ENCODE results near the gene TFEB.

The TFEB gene

GRCh38 chr6:41741625-41742490, 6.5 kb upstream of the TFEB start:
- intact Hi-C loops (cut with DNase I) = no loop called here
- DNase-seq = peak in 2 of 10 donors; percentile 50 to 79

DNA sequence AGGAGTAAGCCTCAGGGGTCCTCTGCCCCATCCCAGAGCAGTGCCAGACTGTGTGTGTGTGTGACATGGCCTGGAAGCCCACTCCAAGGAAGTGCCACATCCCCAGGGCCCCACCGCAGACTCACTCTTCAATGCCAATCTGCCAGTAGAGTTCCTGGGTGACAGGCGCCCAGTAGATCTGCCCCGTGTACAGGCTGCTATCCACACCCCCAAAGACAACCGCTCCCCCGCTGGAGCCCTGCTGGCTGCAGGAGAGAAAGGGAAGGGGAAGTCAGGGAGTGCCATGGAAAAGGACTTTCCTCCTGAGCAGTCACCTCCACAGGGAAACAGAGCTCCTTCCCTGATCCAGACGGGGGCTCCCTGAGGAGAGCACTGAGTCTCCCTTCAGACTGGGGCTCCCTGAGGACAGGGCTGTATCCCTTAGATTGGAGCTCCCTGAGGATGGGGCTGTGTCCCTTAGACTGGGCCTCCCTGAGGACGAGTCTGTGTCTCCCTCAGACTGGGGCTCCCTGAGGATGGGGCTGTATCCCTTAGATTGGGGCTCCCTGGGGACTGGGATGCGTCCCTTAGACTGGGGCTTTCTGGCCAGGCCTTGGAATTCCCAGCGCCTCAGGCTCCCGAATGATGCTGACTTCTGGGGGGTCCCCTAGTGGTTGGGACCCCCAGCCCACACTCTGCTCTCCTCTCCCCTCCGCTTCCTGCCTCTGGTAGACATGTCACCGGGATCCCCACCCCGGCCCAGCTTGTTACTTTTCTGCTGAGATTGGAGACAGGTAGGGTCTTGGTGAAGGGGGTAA, 5.2 kb upstream of the TFEB start:
- intact Hi-C loops (cut with DNase I) = no loop called here
- peak in 2 of 10 donors; percentile 35 to 71 for DNase-seq

DNA sequence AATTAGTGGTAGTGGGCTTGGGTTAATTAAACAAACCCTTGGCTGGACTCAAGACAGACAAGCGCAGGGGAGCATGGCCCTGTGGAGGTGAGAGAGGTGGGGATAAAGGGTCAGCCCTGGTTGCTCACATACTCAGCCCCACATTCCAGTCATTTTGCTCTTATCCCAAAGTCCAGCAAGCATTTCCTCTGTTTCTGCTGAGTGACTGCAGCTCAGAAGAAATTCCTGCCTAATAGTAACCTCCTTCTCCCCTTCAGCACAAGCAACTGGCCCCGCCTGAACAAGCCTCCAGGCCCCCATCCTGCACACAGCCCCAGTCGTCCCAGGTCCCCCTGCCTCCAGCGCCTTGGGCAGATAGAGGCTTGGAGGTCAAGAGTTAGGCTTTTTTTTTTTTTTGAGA, 3.6 kb upstream of the TFEB start:
- intact Hi-C loops (cut with DNase I) = loop anchor here (5.0 kb wide), 1 partner anchor 38 kb away; the partner anchor contains the start of gene FRS3
- peak in 1 of 10 donors; percentile 60 for DNase-seq

- intact Hi-C loops (cut with DNase I) = loop anchor here (5.0 kb wide), 1 partner anchor 40 kb away; the partner anchor contains the start of gene FRS3
- peak in 3 of 10 donors; percentile 9 to 61 (median 24) for DNase-seq
Observed at GRCh38 chr6:41737591-41738130, 2.3 kb upstream of the TFEB start.

DNA sequence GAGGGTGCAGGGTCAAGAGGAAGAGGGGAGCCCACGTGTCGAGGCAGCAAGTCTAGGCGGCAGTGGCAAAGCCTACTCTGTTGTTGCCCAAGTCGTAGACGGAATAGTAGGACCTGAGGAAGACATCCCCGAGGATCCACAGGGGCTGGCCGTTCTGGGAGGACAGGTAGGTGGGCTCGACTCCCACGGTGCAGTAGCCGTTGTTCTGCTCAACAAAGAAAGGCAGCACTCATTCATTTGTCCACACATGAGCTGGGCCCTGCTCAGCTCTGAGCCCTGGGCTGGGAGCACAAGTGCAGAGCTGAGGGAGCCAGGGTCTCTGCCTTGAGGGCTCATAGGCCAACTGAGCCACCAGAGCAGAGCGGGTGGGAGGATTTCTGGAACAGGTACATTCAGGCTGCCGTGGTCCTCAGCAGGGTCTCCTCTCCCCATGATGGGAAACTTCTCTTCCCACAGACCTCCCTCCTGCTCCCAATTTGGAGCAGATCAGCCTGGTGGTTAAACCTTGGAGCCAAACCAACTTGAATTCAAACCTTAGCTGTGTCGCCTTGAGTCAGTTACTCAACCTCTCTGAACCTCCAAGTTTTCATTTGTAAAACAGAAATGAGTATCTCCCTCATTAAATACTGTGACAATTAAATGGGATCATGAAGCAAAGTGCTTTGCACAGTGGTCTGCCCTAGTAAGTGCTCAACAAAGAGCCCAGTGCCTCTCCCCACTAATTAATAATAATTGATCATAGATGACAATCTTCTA, 1.6 kb upstream of the TFEB start:
- intact Hi-C loops (cut with DNase I) = loop anchor here (5.0 kb wide), 1 partner anchor 40 kb away; the partner anchor contains the start of gene FRS3
- DNase-seq = peak in 3 of 10 donors; percentile 39 to 66 (median 60)

DNA sequence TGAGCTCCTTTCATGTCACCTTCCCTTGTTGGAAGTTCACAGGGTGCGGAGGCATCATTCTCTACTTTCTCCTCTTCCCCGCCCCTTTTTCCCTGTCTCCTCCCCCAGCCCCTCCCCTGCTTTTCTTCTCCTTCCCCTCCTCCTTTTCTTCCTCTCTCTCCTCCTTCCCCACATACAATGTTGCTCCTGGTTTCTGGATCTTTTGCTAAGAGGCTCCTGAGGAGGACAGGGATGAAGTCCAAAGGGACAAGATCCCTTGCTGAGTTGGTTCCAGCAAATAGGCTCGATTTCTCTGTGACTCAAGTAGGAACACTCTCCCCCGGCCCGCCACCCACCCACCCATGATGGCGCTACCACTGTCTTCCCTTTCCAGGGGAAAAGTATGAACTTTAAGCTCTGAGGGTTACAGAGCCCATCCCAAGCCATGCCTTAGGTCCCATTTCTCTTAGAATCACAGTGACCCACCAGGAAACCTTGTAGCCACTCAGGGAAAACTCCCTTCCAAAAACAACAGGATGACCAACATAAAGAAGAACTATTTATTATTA, 852 bp upstream of the TFEB start:
- peak in 1 of 10 donors; percentile 7 for DNase-seq
- intact Hi-C loops (cut with DNase I) = loop anchor here (5.0 kb wide), 1 partner anchor 41 kb away; the partner anchor contains the start of gene FRS3

DNA sequence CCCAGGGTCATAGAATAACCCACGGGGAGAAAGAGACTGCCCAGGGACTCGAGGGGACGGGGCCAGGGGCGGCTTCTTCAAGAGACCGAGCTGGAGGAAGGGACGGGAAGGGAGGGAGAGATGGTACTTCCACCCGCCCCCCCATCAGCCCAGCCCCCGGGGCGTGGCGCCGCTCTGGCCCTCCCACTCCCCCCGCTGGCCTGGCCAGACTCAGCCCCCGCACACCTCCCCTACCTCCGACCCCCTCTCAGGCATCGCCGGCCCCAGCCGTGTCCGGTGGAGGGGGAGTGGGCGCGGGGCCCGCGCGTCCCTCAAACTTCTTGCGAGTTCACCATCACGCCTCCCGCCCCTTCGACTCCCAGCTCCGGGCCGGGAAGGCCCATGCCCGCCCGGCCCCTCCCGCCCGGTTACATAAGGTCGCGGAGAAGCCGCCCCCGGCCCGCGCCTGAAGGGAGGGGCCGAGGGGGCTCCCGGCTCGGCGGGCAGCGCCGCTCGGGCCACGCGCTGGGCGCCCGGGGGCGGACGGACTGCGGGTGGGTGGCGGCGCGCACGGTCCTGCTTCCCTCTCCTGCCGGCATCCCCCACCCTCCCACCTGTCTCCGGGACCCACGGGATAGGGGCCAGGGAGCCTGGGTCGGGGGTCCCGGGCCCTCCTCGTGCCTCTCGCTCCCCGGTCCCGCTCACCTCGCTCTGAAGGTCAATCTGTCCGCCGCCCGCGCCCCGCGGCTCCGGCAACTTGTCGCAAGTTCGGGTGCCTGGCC, 562 bp downstream of the TFEB start:
- DNase-seq = peak; percentile 74 to 97 (median 82)
- intact Hi-C loops (cut with DNase I) = loop anchor here (1.0 to 5.0 kb wide), 3 partner anchors 29 to 52 kb away; partner anchors contain the start of gene FRS3

- DNase-seq = peak; percentile 70 to 98 (median 82)
- intact Hi-C loops (cut with DNase I) = loop anchor here (2.0 kb wide), 1 partner anchor 51 kb away; no protein-coding TSS in a partner anchor
Observed at GRCh38 chr6:41733707-41734665, 1.4 kb downstream of the TFEB start.

- no peak for DNase-seq
- intact Hi-C loops (cut with DNase I) = no loop called here
Observed at GRCh38 chr6:41733360-41733706, 2.1 kb downstream of the TFEB start.

- DNase-seq = peak in 3 of 10 donors; percentile 77 to 85 (median 80)
- intact Hi-C loops (cut with DNase I) = no loop called here
Observed at GRCh38 chr6:41732591-41733359, 2.6 kb downstream of the TFEB start.

DNA sequence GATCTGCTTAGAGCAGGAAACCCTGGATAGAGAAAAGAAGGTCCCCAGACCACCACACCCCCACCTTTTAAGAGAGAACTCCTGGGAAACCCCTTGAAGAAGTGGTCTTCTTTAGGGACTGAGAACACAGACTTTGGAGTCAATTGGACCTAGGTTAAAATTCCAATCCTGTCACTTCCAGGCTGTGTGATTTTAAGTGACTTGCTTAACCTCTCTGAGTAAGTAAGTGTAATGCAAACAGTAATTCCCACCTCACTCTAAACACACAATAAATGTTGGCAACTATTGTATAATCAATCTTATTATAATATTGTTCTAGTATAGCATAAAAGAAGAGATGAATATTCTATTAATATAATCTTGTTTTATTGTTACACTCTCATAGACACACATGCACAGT, 3.3 kb downstream of the TFEB start:
- no peak for DNase-seq
- intact Hi-C loops (cut with DNase I) = no loop called here

DNA sequence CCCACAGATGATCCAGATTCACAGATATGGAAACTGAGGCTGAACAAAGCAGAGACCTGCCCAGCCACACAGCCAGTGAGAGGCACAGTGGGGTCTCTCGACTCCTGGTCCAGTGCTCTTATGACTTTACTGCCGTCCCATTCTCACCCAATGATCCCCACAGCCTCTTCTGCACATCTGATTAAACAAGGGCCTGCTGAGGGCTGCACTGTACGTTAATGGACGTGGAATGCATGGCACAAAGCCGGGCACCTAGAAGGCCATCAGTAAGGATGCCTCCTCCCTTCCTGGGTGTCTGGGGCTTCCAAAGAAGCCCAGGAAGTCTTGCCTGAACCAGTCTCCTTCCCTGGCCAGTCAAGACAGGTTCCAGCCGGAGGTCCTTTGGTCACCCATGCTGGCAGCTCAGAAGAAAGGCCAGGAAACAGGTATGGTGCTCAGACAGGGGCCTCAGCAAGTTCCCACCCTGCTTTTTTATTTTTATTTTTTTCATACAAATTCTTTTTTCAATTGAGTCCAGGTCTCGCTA, 3.8 kb downstream of the TFEB start:
- intact Hi-C loops (cut with DNase I) = no loop called here

GRCh38 chr6:41730531-41731436, 4.6 kb downstream of the TFEB start:
- DNase-seq = peak in 3 of 10 donors; percentile 52 to 70 (median 64)
- intact Hi-C loops (cut with DNase I) = no loop called here

More for the DNA sequence above, 3.8 kb downstream of the TFEB start:
- DNase-seq = peak in 3 of 10 donors; percentile 35 to 37 (median 36)

GRCh38 chr6:41729624-41730023, 5.8 kb downstream of the TFEB start:
- peak in 3 of 10 donors; percentile 47 to 61 (median 57) for DNase-seq
- intact Hi-C loops (cut with DNase I) = no loop called here

- DNase-seq = peak in 3 of 10 donors; percentile 54 to 78 (median 64)
- intact Hi-C loops (cut with DNase I) = no loop called here
Observed at GRCh38 chr6:41728954-41729353, 6.5 kb downstream of the TFEB start.
